HEK293T (cell line): Measurements from ENCODE around the gene SNRNP48.
A peak's percentile ranks its signal among the peaks of the same experiment; 100 is the strongest.

Experiments
- CTCF ChIA-PET: fragments of 350-600 bp; formaldehyde crosslinking; extraction: SDS; loops from one replicate; lab custom pipeline; 2021; ENCODE audit warnings: antibody characterized with exemption, inconsistent platforms; lab: Yijun Ruan, JAX
- POLR2A ChIA-PET: fragments of 350-600 bp; formaldehyde crosslinking; extraction: SDS; loops from one replicate; lab custom pipeline; 2020; ENCODE audit warnings: antibody characterized with exemption, inconsistent platforms; lab: Yijun Ruan, JAX
- DNase-seq: peaks from one replicate; pipeline ENCODE4 v3.0.0; 2012; ENCODE audit warnings: mixed read lengths; ENCODE audit errors: extremely low spot score
- ARNT ChIP-seq: fragments of 450-650 bp; IDR thresholded peaks from 2 replicates; pipeline ENCODE4 v1.6.1; 2017; ENCODE audit warnings: mild to moderate bottlenecking
- BHLHE40 ChIP-seq: fragments of 450-650 bp; IDR thresholded peaks from 2 replicates; pipeline ENCODE4 v1.6.1; 2016; ENCODE audit warnings: mild to moderate bottlenecking, moderate library complexity, borderline replicate concordance
- CTBP1 ChIP-seq: fragments of 450-650 bp; IDR thresholded peaks from 2 replicates; pipeline ENCODE4 v1.6.1; 2016; ENCODE audit warnings: borderline replicate concordance
- ELF4 ChIP-seq: fragments of 450-650 bp; IDR thresholded peaks from 2 replicates; pipeline ENCODE4 v1.6.1; 2017; ENCODE audit warnings: antibody characterized with exemption
- FOXA1 ChIP-seq: fragments of 450-650 bp; IDR thresholded peaks from 2 replicates; pipeline ENCODE4 v1.6.1; 2016; ENCODE audit warnings: mild to moderate bottlenecking
- FOXK2 ChIP-seq: fragments of 450-650 bp; IDR thresholded peaks from 2 replicates; pipeline ENCODE4 v1.6.1; 2016; ENCODE audit warnings: mild to moderate bottlenecking
- FOXM1 ChIP-seq: fragments of 450-650 bp; IDR thresholded peaks from 2 replicates; pipeline ENCODE4 v1.6.1; 2017; ENCODE audit warnings: mild to moderate bottlenecking, borderline replicate concordance
- HDGF ChIP-seq: fragments of 450-650 bp; IDR thresholded peaks from 2 replicates; pipeline ENCODE4 v1.6.1; 2017; ENCODE audit warnings: antibody characterized with exemption, borderline replicate concordance
- L3MBTL2 ChIP-seq: fragments of 450-650 bp; conservative IDR thresholded peaks from 2 replicates; pipeline ENCODE4 v1.6.1; 2016; ENCODE audit warnings: mild to moderate bottlenecking
- LEF1 ChIP-seq: fragments of 450-650 bp; IDR thresholded peaks from 2 replicates; pipeline ENCODE4 v1.6.1; 2017; ENCODE audit warnings: mild to moderate bottlenecking, borderline replicate concordance
- NFRKB ChIP-seq: fragments of 450-650 bp; IDR thresholded peaks from 2 replicates; pipeline ENCODE4 v1.6.1; 2016; ENCODE audit warnings: mild to moderate bottlenecking, moderate library complexity
- PKNOX1 ChIP-seq: fragments of 450-650 bp; IDR thresholded peaks from 2 replicates; pipeline ENCODE4 v1.6.1; 2016
- SP1 ChIP-seq: fragments of 450-650 bp; IDR thresholded peaks from 2 replicates; pipeline ENCODE4 v1.6.1; 2017
- SUZ12 ChIP-seq: fragments of 450-650 bp; IDR thresholded peaks from 2 replicates; pipeline ENCODE4 v1.6.1; 2016; ENCODE audit warnings: mild to moderate bottlenecking
- TARDBP ChIP-seq: fragments of 450-650 bp; IDR thresholded peaks from 2 replicates; pipeline ENCODE4 v1.6.1; 2016
- ZNF384 ChIP-seq: fragments of 450-650 bp; IDR thresholded peaks from 2 replicates; pipeline ENCODE4 v1.6.1; 2016

Gene SNRNP48

GRCh38 chr6:7587631-7588100 is 2.3 kb upstream of the SNRNP48 start:
- TF ChIP-seq ARNT (no peak), L3MBTL2 (no peak), BHLHE40 (no peak), PKNOX1 (no peak), NFRKB (no peak), LEF1 (no peak), FOXM1 (no peak)
- POLR2A ChIA-PET: interaction anchor here (0.6 to 0.9 kb wide), 4 partner anchors 13 to 198 kb away, joined by 3 read pairs; partner anchors contain the start of genes CAGE1 and RIOK1
- CTCF ChIA-PET: no interaction called here
- no peak for DNase-seq

- DNase-seq: no peak
- POLR2A ChIA-PET: interaction anchor here (0.6 to 0.9 kb wide), 2 partner anchors 47 to 199 kb away, joined by 3 read pairs; partner anchors contain the start of genes CAGE1 and RIOK1
- TF ChIP-seq PKNOX1: no peak
- TF ChIP-seq ARNT: no peak
- TF ChIP-seq SP1: no peak
- no peak for TF ChIP-seq L3MBTL2
- TF ChIP-seq CTBP1: no peak
- TF ChIP-seq ELF4: no peak
- TF ChIP-seq TARDBP: no peak
- TF ChIP-seq HDGF: no peak
- no peak for TF ChIP-seq BHLHE40
- CTCF ChIA-PET: no interaction called here
Measured at GRCh38 chr6:7588506-7588905, 1.5 kb upstream of the SNRNP48 start.

GRCh38 chr6:7589221-7589620 is 777 bp upstream of the SNRNP48 start:
- DNase-seq: no peak
- POLR2A ChIA-PET: interaction anchor here (0.7 to 1.7 kb wide), 12 partner anchors 9 to 199 kb away, joined by 3 to 11 read pairs (median 4); partner anchors contain the start of genes CAGE1 and RIOK1
- CTCF ChIA-PET: no interaction called here
- TF ChIP-seq TARDBP (no peak), FOXK2 (no peak), HDGF (no peak), CTBP1 (no peak), ZNF384 (no peak)

- ChIA-PET CTCF (interaction anchor here (0.5 kb wide), 1 partner anchor 9 kb away, joined by 3 read pairs; no protein-coding TSS in a partner anchor), POLR2A (interaction anchor here (1.7 kb wide), 2 partner anchors 17 to 201 kb away, joined by 8 to 9 read pairs; partner anchors contain the start of genes CAGE1 and RIOK1)
- DNase-seq: peak; percentile 28
- no peak for TF ChIP-seq NFRKB
- TF ChIP-seq SUZ12: no peak
- TF ChIP-seq LEF1: no peak
- no peak for TF ChIP-seq TARDBP
- no peak for TF ChIP-seq ARNT
- TF ChIP-seq CTBP1: no peak
- no peak for TF ChIP-seq ZNF384
- TF ChIP-seq FOXA1: no peak
- no peak for TF ChIP-seq FOXM1
- no peak for TF ChIP-seq BHLHE40
- no peak for TF ChIP-seq L3MBTL2
Measured at GRCh38 chr6:7590918-7591302, 912 bp downstream of the SNRNP48 start.

- POLR2A ChIA-PET: interaction anchor here (1.2 kb wide), 1 partner anchor 202 kb away, joined by 3 read pairs; the partner anchor contains the start of genes CAGE1 and RIOK1
- no peak for TF ChIP-seq SUZ12
- no peak for TF ChIP-seq ELF4
- TF ChIP-seq PKNOX1: no peak
- TF ChIP-seq ZNF384: no peak
- TF ChIP-seq NFRKB: no peak
- no peak for TF ChIP-seq HDGF
- no peak for TF ChIP-seq FOXM1
- no peak for TF ChIP-seq FOXA1
- TF ChIP-seq FOXK2: no peak
- no peak for TF ChIP-seq SP1
- no peak for TF ChIP-seq ARNT
- TF ChIP-seq CTBP1: no peak
- no peak for TF ChIP-seq TARDBP
- no peak for TF ChIP-seq BHLHE40
- TF ChIP-seq LEF1: no peak
- no peak for TF ChIP-seq L3MBTL2
Measured at GRCh38 chr6:7591770-7592169, 1.8 kb downstream of the SNRNP48 start.

GRCh38 chr6:7593229-7593628 is 3.2 kb downstream of the SNRNP48 start:
- no peak for TF ChIP-seq FOXK2
- no peak for TF ChIP-seq LEF1
- no peak for TF ChIP-seq PKNOX1
- no peak for TF ChIP-seq FOXA1
- TF ChIP-seq SUZ12: no peak
- TF ChIP-seq ELF4: no peak
- TF ChIP-seq TARDBP: no peak
- TF ChIP-seq SP1: no peak
- no peak for TF ChIP-seq FOXM1
- TF ChIP-seq NFRKB: no peak
- no peak for TF ChIP-seq ARNT
- TF ChIP-seq HDGF: no peak
- no peak for TF ChIP-seq L3MBTL2
- TF ChIP-seq CTBP1: no peak
- TF ChIP-seq BHLHE40: no peak
- no peak for TF ChIP-seq ZNF384
- no peak for DNase-seq
- ChIA-PET CTCF (no interaction called here), POLR2A (no interaction called here)

More at GRCh38 chr6:7591770-7592169, 1.8 kb downstream of the SNRNP48 start:
- CTCF ChIA-PET: no interaction called here
- DNase-seq: no peak
